Fibroblast of skin of abdomen (primary cell): ENCODE measurements around the gene YEATS2.
"Not testable (repeated sequence)": the region's sequence is repeated elsewhere in the genome, so short reads cannot be mapped to it uniquely, and the experiment has no call there.

Experiments used
- DNase-seq: peaks from one replicate; pipeline ENCODE4 v3.0.0-alpha.2; 2013

Gene YEATS2

DNA sequence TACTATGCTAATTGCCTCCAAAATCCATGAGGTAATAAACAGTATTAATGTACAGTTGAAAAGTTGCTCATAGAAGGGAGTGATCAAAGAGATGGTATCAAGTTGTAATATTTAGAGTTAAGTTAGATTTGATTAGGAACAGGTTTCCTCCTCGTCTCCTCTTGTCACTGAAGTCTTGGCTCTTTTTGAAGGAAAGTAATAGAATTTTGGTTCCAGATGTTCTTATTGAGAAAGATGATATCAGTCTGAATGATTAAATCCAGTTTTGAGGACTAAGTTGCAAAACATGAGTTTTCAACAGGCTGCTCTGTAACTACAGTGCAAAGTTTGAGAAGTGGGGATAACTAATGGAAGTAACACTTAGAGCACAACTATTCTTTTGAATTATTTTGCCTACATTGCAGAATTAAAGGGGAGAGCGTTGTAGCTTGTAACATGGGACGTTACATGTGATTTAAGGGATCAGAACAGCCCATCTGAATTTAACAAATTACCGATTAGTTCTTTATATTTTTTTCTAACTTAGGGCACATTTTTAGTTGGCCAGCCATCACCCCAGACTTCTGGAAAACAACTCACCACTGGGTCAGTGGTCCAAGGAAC lies 79.5 kb downstream of the YEATS2 start:
- no peak for DNase-seq

DNA sequence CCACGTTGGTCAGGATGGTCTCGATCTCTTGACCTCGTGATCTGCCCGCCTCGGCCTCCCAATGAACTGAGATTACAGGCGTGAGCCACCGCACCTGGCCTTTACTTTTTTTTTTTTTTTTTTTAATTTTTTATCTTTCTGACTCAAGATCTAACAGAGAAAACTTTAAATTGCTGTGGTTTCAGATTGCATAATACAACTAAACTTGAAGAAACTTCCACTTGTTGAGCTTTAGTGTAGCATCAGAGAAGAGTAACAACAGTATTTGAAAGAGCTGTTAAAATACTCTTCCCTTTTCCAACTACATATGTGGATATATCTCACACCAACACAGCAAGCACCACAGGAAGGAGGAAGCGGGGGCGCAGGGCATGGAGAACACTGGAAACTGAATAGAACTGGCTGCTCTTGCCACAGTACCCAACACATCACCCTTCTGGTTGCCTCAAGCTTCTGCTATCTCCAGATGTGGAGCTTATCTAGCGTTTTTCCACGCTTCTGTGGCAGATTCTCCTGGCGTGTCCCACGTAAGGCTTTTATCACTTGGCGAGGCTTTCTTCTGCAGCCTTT lies 82.4 kb downstream of the YEATS2 start:
- no peak for DNase-seq

DNA sequence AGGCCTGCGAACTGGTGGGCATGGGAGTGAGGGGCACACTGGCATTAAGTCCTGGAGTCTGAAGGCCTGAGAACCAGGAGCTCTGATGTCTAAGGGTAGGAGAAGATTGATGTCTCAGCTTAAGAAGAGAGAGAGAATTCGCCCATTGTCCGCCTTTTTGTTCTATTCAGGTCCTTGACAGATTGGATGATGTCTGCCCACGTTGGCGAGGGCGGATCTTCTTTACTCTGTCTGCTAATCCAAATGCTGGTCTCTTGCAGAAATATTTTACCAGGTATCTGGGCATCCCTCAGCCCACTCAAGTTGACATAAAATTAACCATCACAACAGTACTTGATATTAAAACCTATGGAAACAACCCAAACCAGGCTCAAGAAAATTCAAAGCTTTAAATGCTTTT lies 83.6 kb downstream of the YEATS2 start:
- DNase-seq: no peak

DNA sequence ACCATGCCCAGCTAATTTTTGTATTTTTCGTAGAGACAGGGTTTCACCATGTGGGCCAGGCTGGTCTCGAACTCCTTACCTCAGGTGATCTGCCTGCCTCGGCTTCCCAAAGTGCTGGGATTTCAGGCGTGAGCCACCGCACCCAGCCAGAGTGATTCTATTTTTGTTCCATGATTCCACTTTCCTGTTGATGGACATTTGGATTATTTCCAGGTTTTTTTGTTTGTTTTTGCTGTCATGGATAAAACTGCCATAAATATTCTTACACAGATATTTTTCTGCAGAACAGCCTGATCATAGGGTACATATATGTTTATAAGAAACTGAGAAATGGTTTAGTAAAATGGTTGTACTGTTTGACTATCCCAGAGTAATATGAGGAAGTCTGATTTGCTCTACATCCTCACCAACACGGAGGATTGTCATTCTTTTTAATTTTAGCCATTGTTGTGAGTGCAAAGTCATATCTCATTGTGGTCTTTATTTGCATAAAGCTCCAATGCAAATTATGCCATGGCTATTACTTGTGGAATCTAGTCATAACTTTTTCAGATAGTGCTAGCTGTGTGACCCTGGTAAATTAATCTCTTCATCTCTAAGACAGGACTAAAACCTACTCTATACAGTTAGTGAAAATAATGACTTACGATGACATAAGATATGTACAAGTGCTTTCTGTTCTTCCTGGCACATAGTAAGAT lies 85.1 kb downstream of the YEATS2 start:
- DNase-seq: no peak

DNA sequence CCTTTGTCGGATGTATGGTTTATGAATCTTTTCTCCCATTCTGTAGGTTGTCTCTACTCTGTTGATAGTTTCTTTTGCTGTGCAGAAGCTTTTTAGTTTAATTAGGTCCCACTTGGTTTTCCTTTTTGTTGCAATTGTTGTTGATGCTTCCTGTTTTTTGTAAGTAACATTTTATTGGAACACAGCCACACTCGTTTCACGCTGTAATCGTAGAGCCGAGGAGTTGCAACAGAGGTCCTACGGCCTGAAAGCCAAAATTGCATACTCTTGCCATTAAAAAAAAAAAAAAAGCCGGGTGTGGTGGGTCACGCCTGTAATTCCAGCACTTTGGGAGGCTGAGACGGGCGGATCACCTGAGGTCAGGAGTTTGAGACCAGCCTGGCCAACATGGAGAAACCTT lies 86.9 kb downstream of the YEATS2 start:
- not testable (repeated sequence) for DNase-seq

DNA sequence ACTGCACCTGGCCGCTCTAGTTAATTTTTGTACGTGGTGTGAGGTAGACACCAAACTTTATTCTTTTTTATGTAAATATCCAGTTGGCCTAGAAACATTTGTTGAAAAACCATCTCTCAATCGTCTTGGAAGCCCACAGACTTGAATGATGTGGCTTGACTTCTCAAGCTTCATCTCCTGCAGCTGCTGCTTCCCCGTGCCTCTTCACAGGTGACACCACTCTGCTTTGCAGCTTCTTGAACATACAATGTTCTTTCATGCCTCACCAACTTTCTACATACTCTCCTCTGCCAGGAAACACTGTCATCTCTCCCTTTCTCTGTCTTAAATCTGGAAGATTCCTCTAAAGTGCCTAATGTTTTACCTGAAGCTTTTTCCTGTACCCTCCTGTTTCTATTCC lies 92.2 kb downstream of the YEATS2 start:
- DNase-seq: no peak

DNA sequence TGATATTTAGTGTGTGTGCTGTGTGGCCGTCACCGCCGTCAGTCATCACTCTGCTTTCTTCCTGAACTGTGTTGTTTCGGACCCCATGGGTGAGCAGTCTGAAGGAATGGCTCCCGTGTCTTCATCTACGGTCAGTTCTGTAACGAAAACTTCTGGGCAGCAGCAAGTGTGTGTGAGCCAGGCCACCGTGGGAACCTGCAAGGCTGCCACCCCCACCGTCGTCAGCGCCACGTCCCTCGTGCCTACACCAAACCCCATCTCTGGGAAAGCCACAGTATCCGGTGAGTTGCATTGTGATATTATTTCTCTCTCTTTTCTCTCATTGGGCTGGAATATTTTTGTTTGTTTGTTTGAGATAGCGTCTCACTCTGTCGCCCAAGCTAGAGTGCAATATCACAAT lies 93.1 kb downstream of the YEATS2 start:
- DNase-seq: no peak

DNA sequence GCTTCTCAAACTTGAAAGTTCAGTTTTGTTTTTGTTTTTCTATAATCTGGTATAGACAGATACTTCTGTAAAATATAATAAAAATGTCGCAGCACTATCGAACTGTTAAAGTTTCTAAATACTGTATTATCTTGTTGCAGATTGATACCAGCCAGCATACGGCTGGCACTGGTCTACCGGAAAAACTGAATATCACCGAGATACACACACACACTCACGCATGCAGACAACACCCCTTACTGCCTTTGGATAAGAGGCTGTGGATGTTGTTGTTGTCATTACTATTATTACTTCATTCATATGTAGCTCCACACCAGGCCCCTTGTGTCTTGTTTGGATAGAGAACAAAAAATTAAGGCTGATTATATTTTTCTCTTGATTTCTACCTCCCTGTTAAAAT lies 95.4 kb downstream of the YEATS2 start:
- DNase-seq: no peak

DNA sequence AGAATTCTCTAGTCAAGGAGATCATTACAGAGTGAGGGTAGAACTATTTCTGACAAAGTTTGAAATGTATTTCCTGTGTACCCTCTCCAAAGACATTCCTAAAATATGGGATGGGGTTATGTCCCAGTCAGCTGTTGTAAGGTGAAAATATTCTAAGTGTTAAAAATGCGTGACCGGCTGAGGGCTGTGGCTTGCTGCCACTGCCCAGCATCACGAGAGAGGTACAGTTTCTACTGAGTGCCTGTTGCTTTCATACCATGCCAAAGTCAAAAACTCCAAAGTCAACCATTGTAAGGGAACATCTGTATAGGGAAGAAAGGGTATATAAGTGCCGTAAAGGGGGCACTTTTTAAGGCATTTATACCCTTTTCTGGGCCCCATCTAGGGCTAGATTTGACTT lies 96.9 kb downstream of the YEATS2 start:
- no peak for DNase-seq

DNA sequence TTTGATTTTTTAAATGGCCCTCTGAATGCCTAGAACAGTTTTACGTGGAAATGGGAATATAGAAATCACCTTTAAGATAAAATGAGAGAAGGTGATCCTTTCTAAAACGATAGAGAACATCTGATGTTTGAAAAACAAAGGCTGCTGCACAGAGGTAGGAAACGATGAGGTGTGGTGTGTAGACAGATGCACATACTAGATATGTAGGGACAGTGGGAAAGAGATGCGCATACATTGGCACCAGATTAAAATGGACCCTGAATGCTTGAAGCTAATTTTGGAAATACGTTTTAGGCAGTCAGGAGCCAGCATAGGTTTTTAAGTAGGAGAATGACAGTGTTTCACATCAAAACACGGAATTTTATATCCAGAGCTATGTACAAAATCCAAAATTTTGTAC lies 98.8 kb downstream of the YEATS2 start:
- no peak for DNase-seq

DNA sequence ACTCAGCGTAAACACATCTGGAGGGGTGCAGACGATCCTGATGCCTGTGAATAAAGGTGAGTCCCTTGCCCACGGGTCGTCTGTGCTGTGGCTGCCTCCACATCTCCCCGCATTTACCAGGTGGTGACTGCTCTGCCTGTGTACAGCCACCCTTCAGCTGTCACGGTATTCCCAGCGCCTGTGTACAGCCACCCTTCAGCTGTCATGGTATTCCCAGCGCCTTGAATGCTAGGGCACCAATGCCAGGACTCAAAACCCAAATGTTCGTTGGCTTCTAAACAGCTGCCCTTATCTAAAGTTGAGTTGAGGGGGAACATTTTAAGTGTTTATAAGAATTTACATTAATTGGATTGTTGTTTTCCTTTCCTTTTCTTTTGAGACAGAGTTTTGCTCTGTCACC lies 100.4 kb downstream of the YEATS2 start:
- no peak for DNase-seq

DNA sequence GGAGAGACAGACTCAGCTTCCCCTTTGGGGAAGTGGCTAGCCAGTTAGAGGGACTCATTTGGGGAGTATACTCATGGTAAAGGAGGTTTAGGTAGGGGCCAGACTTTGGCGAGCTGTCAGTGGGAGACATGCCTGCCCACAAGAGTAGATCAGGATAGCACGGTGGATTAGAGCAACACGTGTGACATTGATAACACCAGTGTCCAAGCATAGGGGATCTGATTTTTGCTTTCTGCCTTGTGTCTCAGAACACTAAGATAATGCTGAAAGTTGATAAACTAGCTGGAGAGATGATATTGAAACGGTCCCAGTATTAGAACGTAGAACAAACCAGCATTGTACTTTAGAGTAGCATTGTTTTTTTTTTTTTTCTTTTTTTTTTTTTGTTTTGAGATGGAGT lies 101.9 kb downstream of the YEATS2 start:
- DNase-seq: no peak

DNA sequence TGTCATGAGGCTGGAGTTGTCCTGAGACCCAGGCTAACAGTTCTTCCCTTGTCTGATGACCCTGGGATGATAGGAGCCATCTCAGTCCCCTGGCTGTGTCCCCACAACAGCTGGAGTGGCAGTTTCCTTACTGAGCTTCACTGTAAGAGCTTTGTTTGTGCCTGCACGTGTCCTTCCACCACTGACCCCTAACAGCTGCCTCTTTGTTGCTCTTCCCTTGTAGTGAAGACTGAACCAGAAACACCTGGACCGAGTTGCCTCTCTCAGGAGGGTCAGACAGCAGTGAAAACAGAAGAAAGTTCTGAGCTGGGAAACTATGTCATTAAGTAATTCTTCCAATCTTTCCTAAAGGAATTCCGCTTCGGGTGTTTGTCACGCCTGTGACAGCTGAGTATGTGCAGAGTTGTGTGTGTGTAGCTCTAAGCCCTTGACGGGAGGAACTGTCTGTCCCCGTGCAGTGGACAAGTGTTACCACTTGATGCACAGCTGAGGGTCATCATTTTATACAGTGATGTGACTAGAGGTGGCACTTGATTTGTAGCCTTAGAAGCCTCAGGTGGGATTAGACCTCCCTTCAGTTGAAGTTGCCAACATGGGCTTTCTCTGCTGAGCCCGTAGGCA lies 102.8 kb downstream of the YEATS2 start:
- no peak for DNase-seq

DNA sequence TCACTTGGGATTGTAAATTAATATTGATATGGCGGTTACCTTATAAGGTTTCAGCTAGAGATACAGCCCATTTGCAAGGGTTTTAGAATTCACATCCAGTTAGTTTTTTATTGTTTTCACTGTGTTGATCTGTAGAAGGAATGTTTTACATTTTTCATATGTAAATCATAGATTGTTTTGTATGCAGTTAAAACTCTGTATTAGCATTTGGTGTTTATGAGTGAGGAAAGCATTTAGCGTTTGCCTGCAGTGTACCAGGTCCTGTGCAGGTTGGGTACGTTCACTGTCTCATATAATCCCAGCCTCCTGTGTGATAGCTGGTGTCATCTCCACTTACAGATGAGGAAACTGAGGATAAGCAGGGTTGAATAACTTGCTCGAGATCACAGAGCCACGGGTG lies 104.0 kb downstream of the YEATS2 start:
- DNase-seq: no peak

DNA sequence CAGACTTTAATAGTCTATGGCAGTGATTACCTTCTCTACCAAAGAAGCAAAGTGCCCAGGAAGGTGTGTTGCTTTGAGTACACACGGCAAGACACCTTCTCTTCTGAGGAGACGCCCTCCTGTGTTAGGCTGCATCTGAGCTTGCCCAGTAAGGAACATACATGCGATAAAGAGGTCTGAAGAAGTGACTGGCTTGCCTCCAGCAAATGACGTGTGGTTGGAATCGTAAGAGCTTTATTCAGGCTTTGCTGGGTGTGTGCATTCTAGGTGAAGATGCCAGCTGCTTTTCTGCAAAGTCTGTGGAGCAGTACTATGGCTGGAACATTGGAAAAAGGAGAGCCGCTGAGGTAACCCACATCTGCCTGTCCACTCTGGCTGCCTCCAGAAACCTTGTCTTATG lies 105.4 kb downstream of the YEATS2 start:
- no peak for DNase-seq

DNA sequence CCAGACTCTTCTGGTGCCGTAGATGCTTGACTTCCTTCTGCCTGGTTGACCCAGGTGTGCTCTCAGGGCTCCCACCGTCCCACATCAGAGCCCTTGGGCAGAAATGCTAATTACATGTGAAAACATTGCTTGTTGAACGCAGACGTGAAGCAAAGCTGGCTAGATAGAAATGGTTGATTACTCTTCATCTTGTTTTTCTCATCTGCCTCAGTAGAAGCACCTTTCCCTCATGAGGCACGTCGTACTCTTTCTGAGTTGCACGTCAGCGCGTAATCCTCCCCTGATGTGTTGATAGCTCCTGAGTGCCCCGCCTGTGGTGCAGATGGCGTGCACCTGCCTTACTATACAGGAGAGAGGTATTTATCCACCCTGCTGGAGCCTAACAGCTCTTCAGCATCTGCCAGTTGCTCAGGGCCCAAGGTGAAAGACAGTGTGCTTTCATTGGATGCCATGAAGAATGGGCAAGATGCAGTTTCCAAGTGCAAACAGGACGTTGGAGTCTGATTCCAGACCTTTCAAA lies 109.7 kb downstream of the YEATS2 start:
- no peak for DNase-seq

DNA sequence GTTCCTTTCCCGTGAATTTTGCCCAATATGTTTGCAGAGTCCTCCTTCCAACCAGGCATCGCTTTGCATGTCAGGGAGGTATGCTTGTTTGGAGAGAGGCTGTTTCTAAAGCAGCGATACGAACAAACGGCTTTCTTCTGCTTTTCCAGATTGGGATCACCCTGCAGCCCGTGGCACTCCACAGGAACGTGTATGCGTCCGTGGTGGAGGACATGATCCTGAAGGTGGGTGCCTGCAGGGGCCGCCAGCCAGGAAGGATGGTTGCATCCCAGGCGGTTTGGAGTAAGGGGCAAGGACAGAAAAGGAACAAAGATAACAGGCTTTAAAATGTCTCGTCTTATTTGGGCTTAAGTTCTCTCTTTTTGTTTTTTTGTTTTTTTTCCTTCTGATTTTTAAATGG lies 110.3 kb downstream of the YEATS2 start:
- no peak for DNase-seq

DNA sequence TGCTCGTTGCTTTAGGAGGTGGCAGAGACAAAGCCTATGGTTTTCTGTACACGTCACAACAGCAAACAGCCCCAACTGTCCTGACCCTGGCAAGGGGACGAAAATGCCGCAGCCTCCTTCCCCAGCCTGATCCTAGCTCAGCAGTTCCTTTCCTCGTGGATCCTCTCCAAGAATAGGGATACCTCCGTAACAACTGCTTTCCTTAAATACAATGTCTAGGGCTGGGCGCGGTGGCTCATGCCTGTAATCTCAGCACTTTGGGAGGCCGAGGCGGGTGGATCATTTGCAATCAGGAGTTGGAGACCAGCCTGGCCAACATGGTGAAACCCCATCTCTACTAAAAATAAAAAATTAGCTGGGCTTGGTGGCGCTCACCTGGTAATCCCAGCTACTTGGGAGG lies 110.8 kb downstream of the YEATS2 start:
- DNase-seq: no peak

DNA sequence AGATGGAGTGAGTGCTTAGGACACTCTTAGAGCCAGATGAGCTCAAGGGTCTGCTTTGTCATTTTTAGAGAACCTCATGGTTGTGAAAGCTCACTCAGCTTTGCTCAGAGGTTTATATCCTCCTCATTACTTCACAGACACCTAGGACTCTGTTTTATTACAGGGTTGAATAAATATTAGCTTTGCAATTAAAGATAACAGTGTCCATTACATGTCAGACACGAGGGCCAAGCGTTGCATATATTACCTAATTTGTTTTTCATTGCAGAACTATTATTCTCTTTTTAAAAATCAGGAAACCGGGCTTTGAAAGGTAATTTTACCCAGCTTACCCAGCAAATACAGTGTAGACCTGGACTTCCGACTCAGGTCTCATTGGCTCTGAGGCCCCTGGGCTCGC lies 111.7 kb downstream of the YEATS2 start:
- no peak for DNase-seq

DNA sequence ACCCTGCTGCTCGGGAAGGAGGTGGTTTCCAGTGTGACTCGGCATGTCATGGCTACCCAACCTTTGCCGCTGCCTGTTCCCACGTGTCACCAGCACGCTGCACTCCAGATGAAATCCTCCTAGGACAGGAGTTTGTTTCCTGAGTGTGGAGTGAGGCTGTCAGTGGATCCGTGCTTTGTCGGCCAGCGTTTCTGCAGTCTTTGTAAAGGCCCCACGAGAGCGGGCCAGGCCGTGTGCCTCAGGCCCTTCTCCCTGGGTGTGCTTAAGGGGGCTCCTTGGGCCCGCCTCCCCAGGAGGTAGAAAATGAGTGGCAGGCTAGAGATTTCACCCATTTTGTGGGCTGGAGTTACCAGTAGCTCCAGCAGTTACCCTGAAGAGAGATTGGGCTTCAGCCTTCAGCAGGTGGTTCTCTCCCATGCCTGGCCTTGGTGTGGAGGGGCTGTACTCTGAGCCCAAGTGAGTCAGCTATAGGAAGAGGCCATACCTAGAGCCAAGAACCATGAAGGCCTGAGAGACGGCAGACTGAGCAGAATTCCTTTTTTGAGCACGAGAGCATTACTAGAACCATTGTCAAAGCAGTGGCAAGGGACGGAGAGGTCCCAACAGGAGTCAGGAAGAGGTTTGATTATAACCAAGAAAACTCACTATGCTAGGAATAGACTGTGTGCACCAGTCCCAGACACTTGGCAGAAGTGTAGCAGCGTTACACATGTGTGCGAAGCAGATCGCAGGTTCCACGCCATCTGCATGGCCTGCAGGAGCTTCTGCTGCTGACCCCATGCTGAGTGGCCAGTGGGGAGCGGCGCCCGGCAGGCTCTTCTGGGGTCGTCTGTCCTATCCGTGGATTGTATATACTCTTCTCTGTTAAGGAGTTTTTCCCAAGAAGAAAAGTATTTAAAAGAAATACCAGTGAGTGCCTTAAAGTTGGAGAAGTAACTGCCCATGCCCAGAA lies 113.3 kb downstream of the YEATS2 start:
- no peak for DNase-seq

DNA sequence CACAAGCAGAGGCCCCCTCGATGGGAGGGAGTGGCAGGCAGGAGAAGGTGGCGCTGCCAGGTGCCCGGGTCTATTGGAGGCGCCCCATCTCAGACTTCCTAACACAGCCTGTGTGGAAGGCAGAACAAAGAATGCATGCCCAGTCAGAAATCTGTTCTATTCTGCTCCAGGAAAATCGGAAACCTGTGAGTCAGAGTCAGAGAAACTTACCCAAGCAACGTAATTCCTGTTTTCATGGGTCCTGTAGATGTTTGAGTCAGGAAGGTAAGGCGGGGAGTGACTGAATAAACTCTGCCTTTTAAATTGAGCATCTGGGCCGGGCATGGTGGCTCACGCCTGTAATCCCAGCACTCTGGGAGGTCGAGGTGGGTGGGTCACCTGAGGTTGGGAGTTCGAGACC lies 114.0 kb downstream of the YEATS2 start:
- no peak for DNase-seq

DNA sequence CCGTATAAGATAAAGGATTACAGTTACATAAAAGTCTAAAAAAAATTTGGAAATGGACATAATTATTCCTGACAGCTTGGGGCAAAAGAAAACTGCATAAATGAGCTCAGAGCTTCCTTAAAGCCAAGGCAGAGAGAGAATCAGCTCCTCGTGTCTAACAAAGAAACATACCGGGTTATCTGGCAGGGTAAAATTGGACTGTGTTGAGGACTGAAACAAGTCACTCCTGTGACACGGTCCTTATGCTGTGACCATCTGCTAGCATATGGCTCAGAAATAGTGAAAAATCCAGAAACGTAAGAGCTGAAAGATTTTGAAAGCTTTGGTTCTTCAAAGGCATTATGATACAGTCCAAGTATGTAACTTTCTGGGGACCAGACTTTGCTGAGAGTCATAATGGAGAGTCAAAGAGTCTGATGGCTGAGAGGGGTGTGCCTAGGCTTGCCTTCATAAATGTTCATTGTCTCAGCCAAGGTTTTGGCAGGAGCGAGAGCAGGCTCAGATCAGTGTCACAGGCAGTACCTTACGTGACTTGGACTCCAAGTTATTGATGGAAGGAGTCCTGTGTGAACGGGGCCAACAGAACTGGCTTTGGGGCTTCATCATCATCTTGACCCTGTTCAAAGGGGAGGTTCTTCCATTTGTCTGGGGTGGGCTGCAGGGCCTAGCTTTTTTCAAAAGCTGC lies 115.3 kb downstream of the YEATS2 start:
- DNase-seq: no peak
